Stimulated activated CD4-positive, alpha-beta T cell treated with anti-CD3 and anti-CD28 coated beads, Interleukin-4, amount 100 ng/mL, for 1 hour (primary cell): ENCODE results near the gene ARHGAP19.
A peak's percentile ranks its signal among the peaks of the same experiment; 100 is the strongest.

ENCODE experiments used
- DNase-seq: peaks from one replicate; pipeline ENCODE4 v3.0.0-alpha.2; 2020

ARHGAP19 gene

DNA sequence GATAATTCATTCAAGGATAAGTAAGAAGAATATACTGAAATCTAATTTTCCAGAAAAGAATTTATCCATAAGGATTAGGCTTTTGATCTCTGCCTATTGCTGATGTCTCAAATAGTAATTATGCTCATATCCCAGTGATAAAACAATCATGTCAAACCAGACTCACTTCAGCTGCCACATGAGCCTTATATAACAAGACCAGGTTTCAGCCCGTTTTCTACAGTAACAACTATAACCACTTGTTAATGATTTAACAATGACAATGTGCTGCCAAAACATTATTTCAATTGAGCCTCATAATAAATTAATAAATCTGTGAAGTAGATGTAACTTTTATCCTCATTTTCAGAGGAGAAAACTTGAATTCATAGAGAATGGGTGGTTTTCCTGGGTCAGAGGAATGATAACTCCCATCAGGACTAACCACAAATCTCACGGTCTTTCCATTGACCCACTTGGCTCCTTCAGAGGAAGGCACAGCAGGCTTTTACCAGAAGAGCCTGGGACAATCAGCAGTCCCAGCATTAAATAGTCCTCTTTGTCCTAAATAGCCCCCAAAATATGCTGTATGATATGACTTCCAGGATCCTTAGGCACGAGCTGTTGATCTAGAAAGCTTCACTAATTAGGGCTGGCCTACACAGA lies 64.2 kb downstream of the ARHGAP19 start:
- no peak for DNase-seq

DNA sequence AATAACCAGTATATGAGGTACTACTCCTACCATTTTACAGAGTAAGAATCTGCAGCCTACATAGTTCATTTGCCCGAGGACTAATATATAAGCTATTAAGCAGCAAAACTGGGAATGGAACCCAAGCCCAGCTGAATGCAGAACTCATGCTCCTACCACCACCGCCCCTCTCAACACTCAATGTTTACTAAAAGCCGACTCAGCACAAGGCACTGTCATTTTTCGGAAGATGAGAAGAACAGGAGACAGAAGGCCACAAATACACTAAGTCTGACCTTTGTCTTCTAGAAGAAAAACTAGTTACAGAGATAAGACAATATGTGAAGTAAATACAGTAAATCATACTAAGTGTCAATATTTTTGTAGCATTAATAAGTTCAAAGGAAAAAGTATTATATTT lies 66.0 kb downstream of the ARHGAP19 start:
- no peak for DNase-seq

DNA sequence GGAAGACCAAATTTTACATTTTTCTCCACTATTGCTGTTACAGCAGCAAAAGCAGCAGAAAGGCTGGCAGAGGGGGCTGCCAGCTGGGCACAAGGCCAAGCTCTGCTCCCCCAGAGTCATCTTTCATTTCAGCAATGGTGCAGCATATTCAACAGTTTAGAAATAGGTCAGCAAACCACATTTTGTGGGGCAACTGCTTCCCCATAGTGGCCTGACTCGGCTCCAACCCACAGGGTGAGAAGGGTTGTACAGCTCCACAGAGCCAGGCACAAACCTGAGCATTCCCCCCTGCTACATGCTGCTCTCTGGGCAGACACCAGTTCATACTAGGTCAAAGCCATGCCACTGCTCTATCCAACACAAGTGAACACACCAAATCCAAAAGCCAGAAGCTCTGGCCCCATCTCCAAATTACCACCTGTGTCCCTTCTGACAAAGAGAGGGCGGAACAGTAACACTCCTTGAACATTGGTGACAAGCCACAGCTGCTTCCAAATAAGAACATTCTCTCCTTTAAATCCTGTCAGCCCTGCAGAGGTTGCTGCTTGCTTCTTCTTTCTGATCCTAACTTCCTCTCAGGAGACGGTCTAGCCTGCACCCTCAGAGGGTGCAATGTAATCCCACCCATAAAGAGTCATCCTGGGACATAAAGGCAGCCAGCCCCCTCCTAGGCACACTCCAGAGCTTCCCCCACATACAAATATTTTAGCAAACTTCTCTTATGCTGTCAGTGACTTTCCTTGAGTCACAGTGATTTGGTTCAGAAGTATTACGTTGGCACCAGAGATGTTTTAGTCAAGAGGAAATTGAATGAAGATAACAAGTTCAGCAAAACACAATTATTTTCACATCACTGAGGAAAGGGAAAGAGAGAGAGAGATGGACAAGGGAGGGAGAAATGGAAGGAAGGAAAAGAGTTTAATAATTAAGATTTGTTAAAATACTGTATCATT lies 67.7 kb downstream of the ARHGAP19 start:
- DNase-seq: no peak

DNA sequence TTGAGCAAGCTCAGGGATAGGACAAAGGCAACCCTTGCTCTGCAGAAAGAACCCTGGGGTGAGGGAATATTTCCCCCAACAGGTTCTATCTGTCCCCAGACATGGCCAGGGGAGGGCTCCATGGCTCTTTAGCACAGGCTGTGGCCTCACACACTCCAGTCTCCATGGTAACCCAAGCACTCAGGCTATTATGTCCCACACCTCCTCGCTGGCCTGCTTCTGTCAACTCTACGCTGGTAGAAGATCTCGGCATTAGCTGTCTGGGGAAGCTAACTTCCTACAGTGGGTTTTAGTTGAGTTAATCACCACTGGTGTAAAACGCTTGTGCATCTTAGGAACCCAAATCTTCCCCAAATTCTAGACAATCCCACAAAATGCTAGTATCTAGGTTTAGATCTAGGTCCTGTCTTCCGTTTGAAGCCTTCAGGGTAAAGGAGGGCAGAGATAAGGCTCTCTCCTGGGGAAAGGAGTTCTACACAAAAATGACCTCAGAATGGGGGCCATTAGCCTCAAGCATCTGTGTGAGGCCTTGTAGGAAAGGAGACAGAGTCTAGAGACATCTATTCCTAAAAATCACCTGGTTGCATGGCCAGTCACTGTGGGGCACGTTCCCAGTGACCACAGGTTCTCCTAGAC lies 70.0 kb downstream of the ARHGAP19 start:
- no peak for DNase-seq

DNA sequence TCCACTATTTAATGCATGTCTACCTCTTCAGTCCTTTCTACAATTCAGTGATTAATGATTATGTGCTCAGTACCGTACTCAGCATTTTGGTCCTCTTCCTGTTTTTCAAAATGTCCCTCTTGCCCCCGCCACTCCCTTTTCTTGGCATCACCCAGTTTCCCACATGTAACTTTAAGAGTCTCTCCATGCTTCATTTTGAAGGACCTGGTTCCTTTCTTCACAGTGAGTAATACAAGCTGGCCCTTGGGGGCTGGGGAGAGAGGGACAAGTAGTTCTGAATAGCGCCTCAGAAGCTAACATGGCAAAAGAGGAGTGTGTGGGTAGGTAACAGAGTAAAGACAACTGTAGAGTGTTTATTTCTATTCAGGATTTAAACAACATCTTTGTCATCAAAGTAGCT lies 72.1 kb downstream of the ARHGAP19 start:
- DNase-seq: no peak

DNA sequence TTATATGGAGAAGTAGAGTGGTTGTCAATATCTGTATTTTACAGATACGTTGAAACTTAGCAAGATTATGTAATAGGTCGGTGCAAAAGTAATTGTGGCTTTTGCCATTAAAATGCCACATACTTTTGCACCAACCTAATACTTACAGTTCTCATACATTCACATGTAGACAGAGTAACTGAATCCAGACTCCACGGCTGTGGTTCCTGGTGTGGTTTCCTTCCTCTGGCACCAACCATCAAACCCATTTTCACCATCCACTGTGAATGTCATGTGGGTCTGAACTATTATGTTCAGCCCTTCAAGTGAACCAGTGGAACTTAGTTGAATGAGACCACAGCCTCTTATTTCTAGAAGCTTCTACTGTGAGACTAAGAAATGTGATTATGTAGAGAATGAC lies 75.1 kb downstream of the ARHGAP19 start:
- DNase-seq: no peak

DNA sequence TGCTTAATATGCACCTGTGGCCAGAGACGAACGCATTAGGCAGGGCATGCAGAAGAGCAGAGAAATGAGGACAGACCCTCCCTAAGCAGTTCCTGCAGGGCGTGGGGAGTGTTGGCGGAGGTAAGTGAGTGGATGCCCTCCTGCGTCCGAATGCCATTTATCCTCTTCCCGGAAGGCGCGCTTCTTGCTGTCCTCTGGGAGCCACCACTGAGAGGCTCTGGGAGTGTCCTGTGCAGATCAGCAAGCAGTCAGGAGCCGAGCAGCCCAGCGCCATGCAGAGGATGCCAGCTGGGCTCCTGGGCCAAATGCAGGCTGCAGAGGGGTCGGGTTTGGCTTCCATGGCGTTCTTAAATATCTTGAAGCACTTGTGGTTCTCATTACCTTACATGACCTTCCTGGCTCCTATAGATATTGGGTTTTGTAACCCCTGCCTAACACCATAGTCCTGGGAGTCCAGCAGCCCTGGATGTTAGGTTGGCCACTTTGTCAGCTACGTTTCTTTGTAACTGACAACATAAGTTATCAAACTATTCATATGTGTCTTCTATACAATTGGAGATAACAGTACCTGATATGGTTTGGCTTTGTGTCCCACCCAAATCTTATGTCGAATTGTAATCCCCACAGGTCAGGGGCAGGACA lies 76.7 kb downstream of the ARHGAP19 start:
- no peak for DNase-seq

DNA sequence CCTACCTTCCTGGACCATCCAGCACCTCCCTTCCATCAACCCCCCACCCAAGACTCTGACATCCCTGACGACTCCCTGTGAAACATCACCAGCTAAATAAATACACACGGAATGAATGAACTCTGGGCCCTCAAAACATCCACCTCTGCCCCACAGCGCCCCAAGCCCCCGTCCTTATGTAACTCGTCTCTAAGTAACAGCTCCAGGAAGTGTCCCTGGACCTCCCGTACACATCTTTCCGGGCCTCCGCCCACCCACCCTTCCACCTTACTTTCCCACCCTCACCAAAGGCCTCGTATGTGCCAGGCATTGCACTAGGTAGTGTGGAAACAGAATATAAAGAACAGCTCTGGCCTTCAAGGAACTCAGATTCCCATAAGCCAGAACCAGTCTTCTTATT lies 79.0 kb downstream of the ARHGAP19 start:
- no peak for DNase-seq

DNA sequence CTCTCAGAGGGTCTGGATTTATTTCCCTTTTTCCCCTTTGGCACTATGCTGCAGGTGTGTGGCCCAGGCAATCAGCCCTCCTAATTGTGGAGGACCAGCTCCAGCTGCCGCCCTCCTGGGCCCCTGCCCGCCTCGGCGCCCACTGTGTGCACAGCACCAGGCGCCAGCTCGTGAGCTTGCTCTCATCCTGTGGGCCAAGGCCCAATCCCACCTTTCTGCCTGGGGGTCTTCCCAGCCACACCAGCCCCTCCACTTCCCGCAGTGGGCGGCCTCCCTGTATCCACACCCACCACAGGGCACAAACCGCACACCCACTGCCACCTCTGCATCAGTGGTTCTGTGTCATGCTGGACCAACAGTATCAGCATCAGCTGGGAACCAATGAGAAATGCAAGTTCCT lies 81.2 kb downstream of the ARHGAP19 start:
- DNase-seq: no peak

DNA sequence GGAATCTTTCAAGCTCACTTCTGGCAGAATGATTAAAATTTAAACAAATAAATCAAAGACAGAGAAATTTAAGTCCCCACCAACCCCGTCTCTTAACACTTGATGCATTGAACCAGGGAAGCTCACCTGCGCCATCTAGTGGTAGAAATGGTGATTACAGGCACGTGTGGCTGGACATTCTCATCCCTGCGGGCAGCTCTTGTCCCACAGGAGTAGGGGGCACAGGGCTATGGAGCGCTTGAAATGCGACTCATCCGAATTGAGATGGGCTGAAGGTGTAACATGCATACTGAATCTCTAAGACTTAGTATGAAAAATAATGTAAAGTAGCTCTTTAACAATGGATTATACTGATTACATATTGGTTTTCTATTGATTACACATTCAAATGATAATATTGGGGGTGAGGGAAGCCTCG lies 81.9 kb downstream of the ARHGAP19 start:
- peak; percentile 62 for DNase-seq

DNA sequence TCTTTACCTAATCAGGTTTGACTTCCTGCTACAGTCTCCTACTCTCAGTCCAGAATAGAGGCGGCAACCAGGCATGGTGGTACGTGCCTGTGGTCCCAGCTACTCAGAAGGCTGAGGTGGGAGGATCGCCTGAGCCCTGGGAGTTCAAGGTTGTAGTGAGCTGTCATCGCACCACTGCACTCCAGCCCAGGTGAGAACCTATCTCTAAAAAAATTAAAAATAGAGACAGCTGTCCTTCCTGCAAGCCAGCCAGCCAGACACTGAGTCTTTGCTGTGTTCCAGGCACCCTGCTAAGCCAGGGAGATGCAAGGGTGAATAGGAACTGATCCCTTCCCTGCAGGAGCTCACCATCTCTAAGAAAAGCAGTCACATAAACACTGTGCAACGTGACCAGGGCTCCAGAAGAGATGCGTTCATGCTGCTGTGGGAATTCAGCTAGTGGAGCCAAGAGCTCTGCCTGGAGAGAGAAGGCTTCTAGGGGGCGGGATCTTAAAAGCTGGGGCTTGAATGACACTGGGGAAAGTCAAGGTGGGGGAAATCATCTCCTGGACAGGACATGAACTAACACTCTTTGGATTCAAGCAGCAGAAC lies 84.6 kb downstream of the ARHGAP19 start:
- DNase-seq: no peak

DNA sequence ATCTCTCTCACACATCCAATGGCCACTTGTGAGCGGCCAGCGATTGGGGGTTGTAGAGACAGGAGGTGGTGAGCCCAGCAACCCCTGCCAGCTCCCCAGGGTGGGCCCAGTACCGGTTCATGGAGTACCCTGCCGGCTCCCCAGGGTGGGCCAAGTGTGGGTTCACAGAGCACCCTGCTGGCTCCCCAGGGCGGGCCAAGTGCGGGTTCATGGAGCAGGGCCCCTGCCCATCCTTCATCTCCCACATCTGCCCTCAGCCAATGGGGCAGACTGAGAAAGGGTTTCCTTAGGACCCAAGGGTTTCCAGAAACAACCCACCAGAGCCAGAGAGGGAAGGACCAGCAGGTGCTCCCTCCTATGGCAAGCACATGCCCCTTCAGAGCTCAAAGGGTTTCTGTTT lies 85.3 kb downstream of the ARHGAP19 start:
- DNase-seq: no peak

DNA sequence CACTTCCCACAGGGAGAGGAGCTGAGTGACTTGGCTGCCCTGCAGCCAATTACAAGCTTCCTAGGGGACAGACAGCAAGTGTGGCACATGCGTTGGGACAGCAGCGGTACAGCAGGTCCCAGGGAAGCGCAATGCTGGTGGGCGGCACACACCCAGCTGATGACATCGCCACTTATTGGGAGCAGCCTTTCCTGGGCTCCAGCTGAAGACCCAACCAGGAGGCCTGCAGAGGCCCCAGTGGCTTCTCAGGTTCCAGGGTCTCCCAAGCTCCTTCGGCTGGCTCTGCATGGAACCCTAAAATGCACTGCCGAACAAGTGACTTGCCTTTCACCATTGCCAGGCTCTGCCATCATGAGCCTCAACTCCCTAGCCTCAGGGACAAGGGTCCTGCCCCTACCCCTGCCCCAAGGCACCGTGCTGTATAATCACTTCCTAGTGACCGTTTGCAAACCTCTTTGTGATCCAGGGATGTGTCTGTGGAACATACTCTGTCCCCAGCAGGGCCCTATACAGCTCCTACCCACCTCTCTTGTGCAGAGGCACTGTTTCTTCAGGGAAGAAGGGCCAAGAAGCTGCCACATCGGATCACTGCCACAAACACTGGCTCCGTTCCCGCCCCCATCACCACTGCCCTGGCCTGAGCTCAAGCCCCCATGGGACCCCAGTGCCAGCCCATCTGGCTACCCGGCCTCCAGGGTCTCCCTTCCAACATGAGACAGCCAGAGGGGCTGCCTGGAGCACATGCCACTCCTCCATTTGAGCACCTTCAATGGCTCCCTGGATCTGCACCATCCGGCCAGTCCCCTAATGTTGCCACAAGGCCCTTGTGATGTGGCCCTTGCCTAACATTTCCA lies 87.4 kb downstream of the ARHGAP19 start:
- DNase-seq: no peak

DNA sequence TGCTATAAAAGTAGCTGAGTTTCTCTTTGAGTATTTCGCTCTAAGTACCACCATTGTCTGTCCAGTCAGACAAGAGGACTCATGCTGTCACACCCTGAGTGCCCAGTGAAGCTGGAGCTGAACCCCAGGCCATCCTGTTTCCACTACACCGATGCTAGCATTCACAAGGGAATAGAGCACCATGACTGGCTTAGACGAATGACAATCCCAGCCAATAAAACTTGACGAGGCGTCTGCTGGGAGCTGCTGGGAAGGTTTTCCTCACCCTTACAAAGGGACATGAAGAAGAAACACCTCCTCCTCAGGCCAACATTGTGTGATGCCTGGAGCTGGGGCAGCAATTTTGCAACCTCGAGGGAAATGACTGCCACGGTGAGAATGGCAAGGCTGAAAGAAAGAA lies 89.2 kb downstream of the ARHGAP19 start:
- DNase-seq: no peak

DNA sequence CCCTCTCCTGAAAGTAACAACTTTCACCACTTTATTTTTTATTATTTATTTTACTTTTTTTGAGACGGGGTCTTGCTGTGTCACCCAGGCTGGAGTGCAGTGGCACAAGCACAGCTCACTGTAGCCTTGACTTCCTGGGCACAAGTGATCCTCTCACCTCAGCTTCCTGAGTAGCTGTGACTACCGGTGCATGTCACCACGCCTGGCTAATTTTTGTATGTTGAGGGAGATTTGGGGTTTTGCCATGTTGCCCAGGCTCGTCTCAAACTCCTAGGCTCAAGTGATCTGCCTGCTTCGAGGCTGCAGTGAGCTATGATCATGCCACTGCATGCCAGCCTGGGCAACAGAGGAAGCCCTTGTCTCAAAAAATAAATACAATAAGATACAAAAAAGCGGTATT lies 91.8 kb downstream of the ARHGAP19 start:
- DNase-seq: no peak

DNA sequence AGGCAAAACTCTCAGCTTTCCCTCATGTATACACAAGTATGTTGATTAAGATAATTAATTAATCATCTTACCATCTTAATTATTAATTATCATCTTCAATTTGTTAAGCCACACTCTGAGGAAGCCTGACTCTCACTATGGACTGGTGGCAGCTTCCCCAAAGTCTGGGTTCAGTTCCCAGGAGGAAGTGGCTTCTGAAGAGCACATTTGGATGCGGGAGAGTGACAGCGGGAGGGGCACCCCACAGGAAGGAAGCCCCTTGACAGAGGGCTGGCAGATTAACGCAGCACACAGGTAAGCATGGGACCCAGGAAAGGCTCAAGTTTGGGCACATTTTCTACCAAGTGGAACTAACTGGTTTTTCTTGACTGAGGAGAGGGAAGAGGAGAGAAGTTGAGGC lies 93.3 kb downstream of the ARHGAP19 start:
- DNase-seq: no peak

DNA sequence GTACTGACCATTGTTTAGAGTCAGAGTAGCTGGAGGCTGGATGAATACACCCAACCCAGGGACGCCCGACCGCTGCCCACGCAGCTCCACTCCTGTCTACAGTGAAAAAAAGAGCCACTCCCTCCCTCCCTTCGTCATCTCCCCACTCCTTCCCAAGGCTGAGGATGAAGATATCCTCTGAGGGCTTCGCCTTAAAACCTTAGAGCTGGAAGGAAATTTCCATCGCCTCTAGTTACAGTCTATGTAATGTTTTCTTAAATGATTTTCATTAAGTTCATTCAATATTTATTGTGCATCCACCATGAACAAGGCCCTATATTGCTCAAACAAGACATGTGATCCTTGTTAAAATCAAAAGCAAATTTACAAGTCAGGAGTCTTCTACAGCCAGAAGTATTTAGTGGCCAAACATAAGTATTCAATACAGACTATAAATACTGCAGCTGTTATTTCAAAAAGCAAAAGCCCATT lies 95.4 kb downstream of the ARHGAP19 start:
- no peak for DNase-seq

DNA sequence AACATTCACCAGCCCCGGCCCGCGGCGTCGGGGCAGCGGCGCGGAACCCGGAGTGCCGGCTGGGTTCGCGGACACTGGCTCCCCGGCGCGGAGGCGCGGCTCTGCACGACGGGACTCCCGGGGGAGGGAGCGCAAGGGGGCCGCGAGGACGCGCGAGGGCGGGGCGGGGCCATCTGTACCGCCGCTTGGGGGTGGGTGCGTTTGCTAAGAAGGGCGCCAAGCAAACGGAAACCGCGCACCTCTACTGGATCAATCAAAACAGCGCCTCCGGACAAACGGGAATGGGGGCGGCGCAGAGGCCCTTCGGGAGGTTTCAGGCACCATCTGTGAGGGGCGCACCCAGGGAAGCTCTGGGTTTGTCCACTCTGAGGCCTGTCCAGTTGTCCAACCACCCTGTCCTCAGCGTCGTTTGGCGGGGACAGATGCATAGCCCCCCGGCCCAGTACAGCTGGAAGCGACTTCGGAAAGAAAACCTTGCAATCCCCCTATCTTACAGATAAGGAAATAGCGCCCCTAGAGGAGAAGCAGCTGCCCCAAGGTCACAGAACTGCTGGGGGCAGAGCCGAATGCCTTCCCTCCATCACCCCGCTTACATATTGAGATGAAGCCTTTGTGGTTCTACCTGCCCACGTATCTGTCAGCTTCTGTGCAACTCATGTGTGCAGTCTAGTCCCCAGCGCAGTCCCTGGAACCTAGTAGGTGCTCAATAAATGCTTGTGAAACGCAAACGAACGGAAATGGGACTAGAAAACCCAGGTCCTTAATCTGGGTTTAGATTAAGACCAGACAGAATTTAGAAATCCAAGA lies 96.0 kb downstream of the ARHGAP19 start:
- peak; percentile 57 for DNase-seq

DNA sequence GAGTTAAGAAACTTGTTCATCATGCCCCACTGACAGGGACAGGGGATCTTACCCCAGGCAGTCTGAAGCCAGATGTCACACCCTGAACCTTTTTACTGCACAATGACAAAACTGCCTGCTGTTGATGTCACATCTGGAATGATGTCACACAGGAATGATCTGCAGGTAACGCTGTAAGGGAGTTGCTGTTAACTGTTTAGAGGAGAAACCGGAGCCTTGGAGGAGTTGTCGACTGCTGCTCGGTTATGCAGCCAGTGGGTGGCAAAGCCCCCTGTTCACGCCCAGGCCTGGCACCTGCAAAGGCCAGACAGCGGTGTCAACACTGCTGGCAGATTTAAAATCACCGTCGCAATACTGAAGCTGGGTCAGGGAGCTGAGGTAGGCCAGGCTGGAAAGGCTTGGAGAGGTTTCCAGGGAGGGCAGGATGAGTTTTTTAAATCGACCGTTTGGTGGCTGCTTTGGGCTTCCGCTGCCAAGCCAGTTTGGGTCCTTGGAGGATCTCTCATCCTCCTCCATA lies 96.7 kb downstream of the ARHGAP19 start:
- DNase-seq: no peak

DNA sequence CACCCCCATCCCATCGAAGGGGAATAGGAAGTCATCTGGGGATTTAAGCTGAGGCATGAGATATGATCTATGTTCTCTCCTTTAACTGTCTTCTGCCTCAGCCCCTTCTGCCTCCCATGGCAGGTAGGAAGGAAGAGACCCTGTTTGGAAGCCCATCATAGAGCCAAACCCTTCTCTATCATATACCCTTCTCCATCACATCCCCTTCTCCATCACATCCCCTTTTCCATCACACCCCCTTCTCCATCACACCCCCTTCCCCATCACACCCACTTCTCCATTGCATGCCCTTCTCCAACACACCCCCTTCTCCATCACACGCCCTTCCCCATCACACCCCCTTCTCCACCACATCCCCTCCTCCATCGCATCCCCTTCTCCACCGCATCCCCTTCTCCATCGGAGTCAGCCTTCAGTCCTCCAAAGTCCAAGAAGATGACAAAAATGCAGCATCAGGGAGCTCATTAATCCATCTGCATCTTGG lies 99.4 kb downstream of the ARHGAP19 start:
- no peak for DNase-seq

DNA sequence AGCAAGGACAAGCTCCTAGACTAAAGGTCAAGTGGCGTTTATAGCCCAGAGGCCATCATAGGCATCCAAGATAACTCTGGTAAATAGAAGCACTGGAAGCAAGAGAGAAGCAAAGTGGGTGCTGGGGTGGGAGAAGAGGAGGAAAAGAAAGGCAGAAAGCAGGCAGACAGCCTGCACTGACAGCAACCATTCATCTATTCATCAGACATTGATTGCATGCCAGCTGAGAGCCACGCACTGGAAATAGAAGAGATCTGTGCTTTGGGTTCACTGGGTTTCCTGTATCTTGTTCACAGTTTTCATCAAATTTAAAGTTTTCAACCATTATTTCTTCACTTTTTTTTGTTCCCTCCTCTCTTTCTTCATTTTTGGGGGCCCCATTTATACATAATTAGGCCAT lies 102.0 kb downstream of the ARHGAP19 start:
- no peak for DNase-seq
